ENCODE data around the gene MUC3A. TPM values are rescaled to one million over a fixed set of nuclear protein-coding genes. Genes with fewer than 3 reads are reported as not detected.
"Not testable (repeated sequence)": the region's sequence is repeated elsewhere in the genome, so short reads cannot be mapped to it uniquely, and the experiment has no call there.

The MUC3A gene
- total and polyA plus RNA-seq, 4 donors = 0.17 to 2.5 (median 1.1) TPM

- not testable (repeated sequence) for H3K4me1 ChIP-seq (ENCODE audit: control insufficient read depth, insufficient read depth, low read length); H3K4me3 ChIP-seq (ENCODE audit: low read depth, low read length); DNase-seq (ENCODE audit: low read depth in 4 of 6, low spot score in 6 of 6); H3K36me3 ChIP-seq (ENCODE audit: control insufficient read depth, insufficient read depth, low read length); H3K27me3 ChIP-seq (ENCODE audit: control insufficient read depth, insufficient read depth, low read length); H3K9me3 ChIP-seq (ENCODE audit: control insufficient read depth, insufficient read depth, low read length); H3K27ac ChIP-seq (ENCODE audit: low read depth, low read length)
- 79% methylated on average over 10 of the region's 14 CpGs for WGBS (ENCODE audit: insufficient coverage)
Measured at GRCh38 chr7:100984241-100984918, 35.0 kb downstream of the MUC3A start.

GRCh38 chr7:100985033-100985797, 35.9 kb downstream of the MUC3A start:
- not testable (repeated sequence) for H3K27me3 ChIP-seq (ENCODE audit: control insufficient read depth, insufficient read depth, low read length); H3K36me3 ChIP-seq (ENCODE audit: control insufficient read depth, insufficient read depth, low read length); H3K9me3 ChIP-seq (ENCODE audit: control insufficient read depth, insufficient read depth, low read length); H3K27ac ChIP-seq (ENCODE audit: low read depth, low read length); DNase-seq (ENCODE audit: low read depth in 4 of 6, low spot score in 6 of 6); H3K4me3 ChIP-seq (ENCODE audit: low read depth, low read length); H3K4me1 ChIP-seq (ENCODE audit: control insufficient read depth, insufficient read depth, low read length)
- WGBS (ENCODE audit: insufficient coverage) = 80% methylated on average over 3 of the region's 4 CpGs

- Histone ChIP-seq H3K27ac (ENCODE audit: low read depth, low read length) (no peak overlapping the region), H3K36me3 (ENCODE audit: control insufficient read depth, insufficient read depth, low read length) (no peaks in the 10 kb centered on the region), H3K4me3 (ENCODE audit: low read depth, low read length) (no peak overlapping the region), H3K9me3 (ENCODE audit: control insufficient read depth, insufficient read depth, low read length) (no peaks in the 10 kb centered on the region), H3K4me1 (ENCODE audit: control insufficient read depth, insufficient read depth, low read length) (no peaks in the 10 kb centered on the region), H3K27me3 (ENCODE audit: control insufficient read depth, insufficient read depth, low read length) (no peaks in the 10 kb centered on the region)
- DNase-seq (ENCODE audit: low read depth in 4 of 6, low spot score in 6 of 6) = no peak
- WGBS (ENCODE audit: insufficient coverage) = 87% methylated on average over 9 of the region's 9 CpGs
Measured at GRCh38 chr7:100991631-100992030, 42.3 kb downstream of the MUC3A start.

GRCh38 chr7:100992280-100992679, 42.9 kb downstream of the MUC3A start:
- H3K4me3 ChIP-seq (ENCODE audit: low read depth, low read length); H3K27ac ChIP-seq (ENCODE audit: low read depth, low read length); DNase-seq (ENCODE audit: low read depth in 4 of 6, low spot score in 6 of 6); H3K9me3 ChIP-seq (ENCODE audit: control insufficient read depth, insufficient read depth, low read length); H3K4me1 ChIP-seq (ENCODE audit: control insufficient read depth, insufficient read depth, low read length); H3K27me3 ChIP-seq (ENCODE audit: control insufficient read depth, insufficient read depth, low read length); H3K36me3 ChIP-seq (ENCODE audit: control insufficient read depth, insufficient read depth, low read length): not testable (repeated sequence)
- 86% methylated on average over 6 of the region's 12 CpGs for WGBS (ENCODE audit: insufficient coverage)

GRCh38 chr7:100994671-100995070, 45.3 kb downstream of the MUC3A start:
- not testable (repeated sequence) for H3K27ac ChIP-seq (ENCODE audit: low read depth, low read length); H3K9me3 ChIP-seq (ENCODE audit: control insufficient read depth, insufficient read depth, low read length); H3K4me1 ChIP-seq (ENCODE audit: control insufficient read depth, insufficient read depth, low read length); H3K36me3 ChIP-seq (ENCODE audit: control insufficient read depth, insufficient read depth, low read length); H3K27me3 ChIP-seq (ENCODE audit: control insufficient read depth, insufficient read depth, low read length); DNase-seq (ENCODE audit: low read depth in 4 of 6, low spot score in 6 of 6); H3K4me3 ChIP-seq (ENCODE audit: low read depth, low read length)
- no CpG with 5 or more reads among the region's 9 CpGs for WGBS (ENCODE audit: insufficient coverage)

- H3K27me3 ChIP-seq (ENCODE audit: control insufficient read depth, insufficient read depth, low read length); H3K9me3 ChIP-seq (ENCODE audit: control insufficient read depth, insufficient read depth, low read length); DNase-seq (ENCODE audit: low read depth in 4 of 6, low spot score in 6 of 6); H3K27ac ChIP-seq (ENCODE audit: low read depth, low read length); H3K4me1 ChIP-seq (ENCODE audit: control insufficient read depth, insufficient read depth, low read length); H3K4me3 ChIP-seq (ENCODE audit: low read depth, low read length); H3K36me3 ChIP-seq (ENCODE audit: control insufficient read depth, insufficient read depth, low read length): not testable (repeated sequence)
- WGBS (ENCODE audit: insufficient coverage) = no CpG with 5 or more reads among the region's 10 CpGs
Measured at GRCh38 chr7:100998530-100998929, 49.2 kb downstream of the MUC3A start.

GRCh38 chr7:100999334-100999733, 50.0 kb downstream of the MUC3A start:
- not testable (repeated sequence) for H3K27me3 ChIP-seq (ENCODE audit: control insufficient read depth, insufficient read depth, low read length); H3K36me3 ChIP-seq (ENCODE audit: control insufficient read depth, insufficient read depth, low read length); H3K9me3 ChIP-seq (ENCODE audit: control insufficient read depth, insufficient read depth, low read length); H3K4me1 ChIP-seq (ENCODE audit: control insufficient read depth, insufficient read depth, low read length); H3K4me3 ChIP-seq (ENCODE audit: low read depth, low read length); DNase-seq (ENCODE audit: low read depth in 4 of 6, low spot score in 6 of 6); H3K27ac ChIP-seq (ENCODE audit: low read depth, low read length)
- WGBS (ENCODE audit: insufficient coverage) = no CpG with 5 or more reads among the region's 9 CpGs

- not testable (repeated sequence) for H3K4me3 ChIP-seq (ENCODE audit: low read depth, low read length); H3K36me3 ChIP-seq (ENCODE audit: control insufficient read depth, insufficient read depth, low read length); H3K27ac ChIP-seq (ENCODE audit: low read depth, low read length); H3K27me3 ChIP-seq (ENCODE audit: control insufficient read depth, insufficient read depth, low read length); DNase-seq (ENCODE audit: low read depth in 4 of 6, low spot score in 6 of 6); H3K9me3 ChIP-seq (ENCODE audit: control insufficient read depth, insufficient read depth, low read length); H3K4me1 ChIP-seq (ENCODE audit: control insufficient read depth, insufficient read depth, low read length)
- WGBS (ENCODE audit: insufficient coverage) = 61% methylated on average over 4 of the region's 10 CpGs
Measured at GRCh38 chr7:101000025-101000424, 50.7 kb downstream of the MUC3A start.

- WGBS (ENCODE audit: insufficient coverage) = no CpG with 5 or more reads among the region's 8 CpGs
- H3K4me1 ChIP-seq (ENCODE audit: control insufficient read depth, insufficient read depth, low read length); H3K36me3 ChIP-seq (ENCODE audit: control insufficient read depth, insufficient read depth, low read length); DNase-seq (ENCODE audit: low read depth in 4 of 6, low spot score in 6 of 6); H3K27ac ChIP-seq (ENCODE audit: low read depth, low read length); H3K9me3 ChIP-seq (ENCODE audit: control insufficient read depth, insufficient read depth, low read length); H3K4me3 ChIP-seq (ENCODE audit: low read depth, low read length); H3K27me3 ChIP-seq (ENCODE audit: control insufficient read depth, insufficient read depth, low read length): not testable (repeated sequence)
Measured at GRCh38 chr7:101002333-101002732, 53.0 kb downstream of the MUC3A start.

GRCh38 chr7:101007361-101007760, 58.0 kb downstream of the MUC3A start:
- not testable (repeated sequence) for H3K4me3 ChIP-seq (ENCODE audit: low read depth, low read length); H3K4me1 ChIP-seq (ENCODE audit: control insufficient read depth, insufficient read depth, low read length); H3K9me3 ChIP-seq (ENCODE audit: control insufficient read depth, insufficient read depth, low read length); DNase-seq (ENCODE audit: low read depth in 4 of 6, low spot score in 6 of 6); H3K36me3 ChIP-seq (ENCODE audit: control insufficient read depth, insufficient read depth, low read length); H3K27ac ChIP-seq (ENCODE audit: low read depth, low read length); H3K27me3 ChIP-seq (ENCODE audit: control insufficient read depth, insufficient read depth, low read length)
- WGBS (ENCODE audit: insufficient coverage) = 70% methylated on average over 1 of the region's 2 CpGs

Data from spinal cord (tissue), 10 donors.